HepG2 (cell line): ENCODE data around the gene YBX2. TPM values are rescaled to one million over a fixed set of nuclear protein-coding genes. Genes with fewer than 3 reads are reported as not detected.

ENCODE experiments used
- ATF7-NPFF ChIP-seq: sonication (generic); formaldehyde crosslinking; IDR thresholded peaks from 2 replicates; pipeline ENCODE4 v1.8.1; 2023; ENCODE audit warnings: mild to moderate bottlenecking, low read depth, missing genetic modification reagents, moderate library complexity
- BCL6 ChIP-seq: IDR thresholded peaks from 2 replicates; pipeline ENCODE4 v1.6.1; 2016; ENCODE audit warnings: missing genetic modification reagents, missing compliant biosample characterization
- CBX2 ChIP-seq, 2 experiments: fragments of 200-600 bp in 1 of 2; sonication (generic); formaldehyde crosslinking in 1 of 2; IDR thresholded peaks; 2 replicates each; pipeline versions ENCODE4 v1.7.0 to v1.8.1; 2018 to 2022; ENCODE audit warnings: low read depth in 2 of 2, low read length in 1 of 2, mild to moderate bottlenecking in 1 of 2, missing genetic modification reagents in 1 of 2
- CEBPB ChIP-seq: IDR thresholded peaks from 2 replicates; pipeline ENCODE4 v1.6.1; 2011; ENCODE audit warnings: low read depth, low read length, improper control_type of control experiment, borderline replicate concordance
- HDAC6 ChIP-seq: fragments of 200-600 bp; sonication (generic); IDR thresholded peaks from 2 replicates; pipeline ENCODE4 v1.7.0; 2017; ENCODE audit warnings: mild to moderate bottlenecking, antibody characterized with exemption, low read length, low read depth
- HOXA5 ChIP-seq: sonication (generic); formaldehyde crosslinking; IDR thresholded peaks from 2 replicates; pipeline ENCODE4 v1.4.0; 2020; ENCODE audit warnings: missing genetic modification reagents
- THAP7 ChIP-seq: sonication (generic); formaldehyde crosslinking; IDR thresholded peaks from 2 replicates; pipeline ENCODE4 v1.8.1; 2023; ENCODE audit warnings: mild to moderate bottlenecking, missing genetic modification reagents
- TSC22D2 ChIP-seq: sonication (generic); formaldehyde crosslinking; IDR thresholded peaks from 2 replicates; pipeline ENCODE4 v1.5.1; 2020; ENCODE audit warnings: missing genetic modification reagents, mild to moderate bottlenecking, borderline replicate concordance
- ZFP82 ChIP-seq: sonication (generic); formaldehyde crosslinking; IDR thresholded peaks from 2 replicates; pipeline ENCODE4 v1.5.1; 2020; ENCODE audit warnings: mild to moderate bottlenecking, missing genetic modification reagents, borderline replicate concordance
- ZFY ChIP-seq: sonication (generic); formaldehyde crosslinking; IDR thresholded peaks from 2 replicates; pipeline ENCODE4 v1.4.0; 2020; ENCODE audit warnings: missing genetic modification reagents
- ZNF329 ChIP-seq: sonication (generic); formaldehyde crosslinking; IDR thresholded peaks from 2 replicates; pipeline ENCODE4 v1.9.0; 2021; ENCODE audit warnings: low read depth, mild to moderate bottlenecking, missing genetic modification reagents
- ZNF484 ChIP-seq: sonication (generic); formaldehyde crosslinking; IDR thresholded peaks from 2 replicates; pipeline ENCODE4 v1.5.1; 2020; ENCODE audit warnings: mild to moderate bottlenecking, low read depth, missing genetic modification reagents, borderline replicate concordance
- ZNF564 ChIP-seq: sonication (generic); formaldehyde crosslinking; IDR thresholded peaks from 2 replicates; pipeline ENCODE4 v1.8.1; 2023; ENCODE audit warnings: mild to moderate bottlenecking, missing genetic modification reagents
- ZNF570 ChIP-seq: sonication (generic); formaldehyde crosslinking; IDR thresholded peaks from 2 replicates; pipeline ENCODE4 v1.4.0; 2020; ENCODE audit warnings: mild to moderate bottlenecking, missing genetic modification reagents, borderline replicate concordance
- ZNF574 ChIP-seq: sonication (generic); formaldehyde crosslinking; IDR thresholded peaks from 2 replicates; pipeline ENCODE4 v1.4.0; 2020; ENCODE audit warnings: missing genetic modification reagents
- ZNF619 ChIP-seq: sonication (generic); formaldehyde crosslinking; IDR thresholded peaks from 2 replicates; pipeline ENCODE4 v1.4.0; 2020; ENCODE audit warnings: mild to moderate bottlenecking, missing genetic modification reagents
- ZNF678 ChIP-seq: sonication (generic); formaldehyde crosslinking; IDR thresholded peaks from 2 replicates; pipeline ENCODE4 v1.4.0; 2020; ENCODE audit warnings: mild to moderate bottlenecking, missing genetic modification reagents
- ZNF687 ChIP-seq: sonication (generic); formaldehyde crosslinking; IDR thresholded peaks from 2 replicates; pipeline ENCODE4 v1.5.1; 2020; ENCODE audit warnings: mild to moderate bottlenecking, missing genetic modification reagents, moderate library complexity
- polyA plus RNA-seq, 8 experiments: library from polyadenylated mRNA; depleted of rRNA in 3 of 8; stranded (reverse) in 7 of 8; unstranded in 1 of 8; fragments of >200 nt; fragmentation: Illumina TruSeq in 4 of 8; extraction: Trizol in 4 of 8; gene quantifications; 2 replicates each; pipeline versions ENCODE4 v1.2.1 to v1.2.3, GENCODE V29; 2011 to 2016; ENCODE audit warnings: low read depth in 4 of 8, missing spikeins in 1 of 8, mixed read lengths in 1 of 8; ENCODE audit not compliant: insufficient read depth in 1 of 8
- total RNA-seq, 5 experiments: library from RNA; depleted of rRNA; stranded (reverse); fragments of >200 nt; fragmentation: Illumina TruSeq; extraction: Trizol; gene quantifications; 2 replicates each; pipeline ENCODE4 v1.2.3, GENCODE V29; 2016; ENCODE audit warnings: low read depth in 1 of 5
- TF ChIP-seq, protein P1 (sequence below): sonication (generic); formaldehyde crosslinking; IDR thresholded peaks from 2 replicates; pipeline ENCODE4 v1.9.0; 2021; ENCODE audit warnings: missing genetic modification reagents, mild to moderate bottlenecking, borderline replicate concordance

The YBX2 gene
- total and polyA plus RNA-seq, 2 of the 13 experiments (the other 11 are each of a cell fraction or from before 2014, with no cell fraction given): 0.12 to 0.22 TPM

GRCh38 chr17:7280519-7281073 is 13.8 kb downstream of the YBX2 start (continued):
- TF ChIP-seq HDAC6 (no peak), ZFY (CRISPR knock-in tag) (no peak; the same call in 1 of the 2 replicates), ZNF678 (CRISPR knock-in tag) (no peak), ZNF574 (CRISPR knock-in tag) (peak; percentile 81), ZNF329 (CRISPR knock-in tag) (no peak), ZNF484 (CRISPR knock-in tag) (no peak), ZNF570 (CRISPR knock-in tag) (no peak), BCL6 (CRISPR knock-in tag) (0 out of 2 replicates have a peak, but pooled peaks have one; percentile 7), TSC22D2 (CRISPR knock-in tag) (peak; percentile 42; the same call in 1 of the 2 replicates), ZNF564 (CRISPR knock-in tag) (no peak; the same call in none of the 2 replicates), CBX2 (IDR thresholded peaks at IDR 0.05; ENCODE audit: low read depth, low read length) (no peak), CBX2 (CRISPR knock-in tag; IDR thresholded peaks at IDR 0.05; ENCODE audit: low read depth) (no peak), ZFP82 (CRISPR knock-in tag) (0 out of 2 replicates have a peak, but pooled peaks have one; percentile 46), HOXA5 (CRISPR knock-in tag) (no peak), ZNF619 (CRISPR knock-in tag) (no peak; the same call in 1 of the 2 replicates), ATF7-NPFF (CRISPR knock-in tag) (peak; percentile 80), THAP7 (CRISPR knock-in tag) (no peak), CEBPB (no peak), ZNF687 (CRISPR knock-in tag) (peak; percentile 90)
- TF ChIP-seq, protein P1, sequence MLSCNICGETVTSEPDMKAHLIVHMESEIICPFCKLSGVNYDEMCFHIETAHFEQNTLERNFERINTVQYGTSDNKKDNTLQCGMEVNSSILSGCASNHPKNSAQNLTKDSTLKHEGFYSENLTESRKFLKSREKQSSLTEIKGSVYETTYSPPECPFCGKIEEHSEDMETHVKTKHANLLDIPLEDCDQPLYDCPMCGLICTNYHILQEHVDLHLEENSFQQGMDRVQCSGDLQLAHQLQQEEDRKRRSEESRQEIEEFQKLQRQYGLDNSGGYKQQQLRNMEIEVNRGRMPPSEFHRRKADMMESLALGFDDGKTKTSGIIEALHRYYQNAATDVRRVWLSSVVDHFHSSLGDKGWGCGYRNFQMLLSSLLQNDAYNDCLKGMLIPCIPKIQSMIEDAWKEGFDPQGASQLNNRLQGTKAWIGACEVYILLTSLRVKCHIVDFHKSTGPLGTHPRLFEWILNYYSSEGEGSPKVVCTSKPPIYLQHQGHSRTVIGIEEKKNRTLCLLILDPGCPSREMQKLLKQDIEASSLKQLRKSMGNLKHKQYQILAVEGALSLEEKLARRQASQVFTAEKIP (CRISPR knock-in tag): no peak
